NCI-H1694 treated with DMSO at 0.1 percent for 48 hours (cell line): Measurements from ENCODE around the gene PDE4D.

ENCODE experiments used
- DNase-seq: peaks from one replicate; lab custom pipeline; 2025; lab: John Stamatoyannopoulos, UW

The PDE4D gene

GRCh38 chr5:59548807-59549357, 344.6 kb downstream of the PDE4D start:
- no peak for DNase-seq

GRCh38 chr5:59547731-59548130, 345.8 kb downstream of the PDE4D start:
- no peak for DNase-seq

- no peak for DNase-seq
These were observed 349.0 kb downstream of the PDE4D start for GRCh38 chr5:59544573-59544972.

- no peak for DNase-seq
These were observed 349.6 kb downstream of the PDE4D start for GRCh38 chr5:59543821-59544442.

- DNase-seq: no peak
These were observed 350.4 kb downstream of the PDE4D start for GRCh38 chr5:59542851-59543820.

- no peak for DNase-seq
These were observed 351.2 kb downstream of the PDE4D start for GRCh38 chr5:59542306-59542705.

- DNase-seq: no peak
These were observed 353.2 kb downstream of the PDE4D start for GRCh38 chr5:59540366-59540765.

GRCh38 chr5:59538750-59539121, 354.8 kb downstream of the PDE4D start:
- no peak for DNase-seq

GRCh38 chr5:59537961-59538749, 355.4 kb downstream of the PDE4D start:
- DNase-seq: no peak

- DNase-seq: no peak
These were observed 356.7 kb downstream of the PDE4D start for GRCh38 chr5:59536875-59537274.

GRCh38 chr5:59535561-59535960, 358.0 kb downstream of the PDE4D start:
- no peak for DNase-seq

GRCh38 chr5:59533730-59534108, 359.8 kb downstream of the PDE4D start:
- DNase-seq: no peak

- DNase-seq: no peak
These were observed 360.4 kb downstream of the PDE4D start for GRCh38 chr5:59532979-59533729.

- no peak for DNase-seq
These were observed 364.3 kb downstream of the PDE4D start for GRCh38 chr5:59529239-59529638.

- DNase-seq: no peak
These were observed 365.2 kb downstream of the PDE4D start for GRCh38 chr5:59528202-59528862.

- no peak for DNase-seq
These were observed 367.6 kb downstream of the PDE4D start for GRCh38 chr5:59525957-59526356.

- DNase-seq: no peak
These were observed 368.2 kb downstream of the PDE4D start for GRCh38 chr5:59525311-59525710.

- DNase-seq: no peak
These were observed 371.2 kb downstream of the PDE4D start for GRCh38 chr5:59522201-59522831.

- DNase-seq: no peak
These were observed 372.1 kb downstream of the PDE4D start for GRCh38 chr5:59521476-59521875.

- DNase-seq: no peak
These were observed 374.2 kb downstream of the PDE4D start for GRCh38 chr5:59519338-59519737.
